GM23338 (cell line): ENCODE measurements around the gene KDM5C. TPM values are rescaled to one million over a fixed set of nuclear protein-coding genes. Genes with fewer than 3 reads are reported as not detected.

Experiments used
- CREB1 ChIP-seq: fragments of 250-450 bp; sonication (Bioruptor Pico); IDR thresholded peaks from 2 replicates; pipeline ENCODE4 v1.5.0; 2020; ENCODE audit warnings: low read depth, mild to moderate bottlenecking, moderate library complexity
- ETS1 ChIP-seq: IDR thresholded peaks from 2 replicates; pipeline ENCODE4 v1.6.1; 2016; ENCODE audit warnings: antibody characterized with exemption
- EZH2 ChIP-seq: fragments of 200-600 bp; sonication (generic); IDR thresholded peaks from one replicate; pipeline ENCODE4 v1.8.0; 2017; ENCODE audit warnings: antibody characterized with exemption, mild to moderate bottlenecking, low read depth; ENCODE audit not compliant: unreplicated experiment
- JUNB ChIP-seq: IDR thresholded peaks from one replicate; pipeline ENCODE4 v1.6.1; 2016; ENCODE audit warnings: antibody characterized with exemption; ENCODE audit not compliant: unreplicated experiment
- NANOG ChIP-seq: IDR thresholded peaks from 2 replicates; pipeline ENCODE4 v1.6.1; 2016; ENCODE audit warnings: antibody characterized with exemption, borderline replicate concordance
- POLR2AphosphoS5 ChIP-seq: IDR thresholded peaks from 2 replicates; pipeline ENCODE4 v1.6.1; 2016; ENCODE audit warnings: antibody characterized with exemption, low read depth
- REST ChIP-seq: IDR thresholded peaks from one replicate; pipeline ENCODE4 v1.6.1; 2018; ENCODE audit warnings: antibody characterized with exemption; ENCODE audit not compliant: unreplicated experiment
- STAT1 ChIP-seq: IDR thresholded peaks from one replicate; pipeline ENCODE4 v1.6.1; 2016; ENCODE audit warnings: antibody characterized with exemption; ENCODE audit not compliant: unreplicated experiment
- ZNF462 ChIP-seq: fragments of 250-450 bp; sonication (Bioruptor Pico); IDR thresholded peaks from 2 replicates; pipeline ENCODE4 v1.5.0; 2020; ENCODE audit warnings: mild to moderate bottlenecking, moderate library complexity
- polyA plus RNA-seq: library from polyadenylated mRNA; unstranded; fragments of >200 nt; fragmentation: Nextera tagmentation; extraction: Ambion mirVana; gene quantifications from 2 replicates; pipeline ENCODE4 v1.2.1, GENCODE V29; 2016
- total RNA-seq: library from RNA; depleted of rRNA; stranded (reverse); fragments of >200 nt; shearing (Covaris generic); gene quantifications from 2 replicates; pipeline ENCODE4 v1.2.3, GENCODE V29; 2014

KDM5C gene
- total and polyA plus RNA-seq, 2 experiments from 2014 or later: 20.3 to 173 TPM

- TF ChIP-seq ZNF462 (CRISPR knock-in tag) (no peak), ETS1 (no peak), CREB1 (CRISPR knock-in tag) (no peak), STAT1 (no peak), POLR2AphosphoS5 (no peak), JUNB (no peak), EZH2 (no peak), NANOG (no peak), REST (no peak)
Observed at GRCh38 chrX:53272808-53273337, 47.9 kb upstream of the KDM5C start (continued).
